ENCODE results near the gene FAM3C.

FAM3C gene

GRCh38 chr7:121307021-121307574 is 89.0 kb downstream of the FAM3C start:
- peaks cover 23% of the 10 kb centered on the region for H3K27me3 ChIP-seq
- no peaks in the 10 kb centered on the region for H3K36me3 ChIP-seq
- H3K4me1 ChIP-seq, result no peaks in the 10 kb centered on the region
- TF ChIP-seq, protein P1, sequence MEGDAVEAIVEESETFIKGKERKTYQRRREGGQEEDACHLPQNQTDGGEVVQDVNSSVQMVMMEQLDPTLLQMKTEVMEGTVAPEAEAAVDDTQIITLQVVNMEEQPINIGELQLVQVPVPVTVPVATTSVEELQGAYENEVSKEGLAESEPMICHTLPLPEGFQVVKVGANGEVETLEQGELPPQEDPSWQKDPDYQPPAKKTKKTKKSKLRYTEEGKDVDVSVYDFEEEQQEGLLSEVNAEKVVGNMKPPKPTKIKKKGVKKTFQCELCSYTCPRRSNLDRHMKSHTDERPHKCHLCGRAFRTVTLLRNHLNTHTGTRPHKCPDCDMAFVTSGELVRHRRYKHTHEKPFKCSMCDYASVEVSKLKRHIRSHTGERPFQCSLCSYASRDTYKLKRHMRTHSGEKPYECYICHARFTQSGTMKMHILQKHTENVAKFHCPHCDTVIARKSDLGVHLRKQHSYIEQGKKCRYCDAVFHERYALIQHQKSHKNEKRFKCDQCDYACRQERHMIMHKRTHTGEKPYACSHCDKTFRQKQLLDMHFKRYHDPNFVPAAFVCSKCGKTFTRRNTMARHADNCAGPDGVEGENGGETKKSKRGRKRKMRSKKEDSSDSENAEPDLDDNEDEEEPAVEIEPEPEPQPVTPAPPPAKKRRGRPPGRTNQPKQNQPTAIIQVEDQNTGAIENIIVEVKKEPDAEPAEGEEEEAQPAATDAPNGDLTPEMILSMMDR (IDR thresholded peaks at IDR 0.05; ENCODE audit: low read depth, low read length), result no peak
- no peak for DNase-seq
- no peak overlapping the region for H3K4me3 ChIP-seq (ENCODE audit: low read depth, low read length)
- H3K9me3 ChIP-seq, result no peaks in the 10 kb centered on the region

- no peaks in the 10 kb centered on the region for H3K36me3 ChIP-seq
- no peaks in the 10 kb centered on the region for H3K9me3 ChIP-seq
- no peak overlapping the region for H3K4me3 ChIP-seq (ENCODE audit: low read depth, low read length)
- DNase-seq, result no peak
- H3K4me1 ChIP-seq, result no peaks in the 10 kb centered on the region
- H3K27me3 ChIP-seq, result peaks cover 23% of the 10 kb centered on the region
- TF ChIP-seq, protein P1 (IDR thresholded peaks at IDR 0.05; ENCODE audit: low read depth, low read length), result no peak
These were observed 89.5 kb downstream of the FAM3C start for GRCh38 chr7:121306565-121306964.

- no peak for DNase-seq
- TF ChIP-seq, protein P1 (IDR thresholded peaks at IDR 0.05; ENCODE audit: low read depth, low read length), result no peak
These were observed 91.0 kb downstream of the FAM3C start for GRCh38 chr7:121305109-121305508.

GRCh38 chr7:121304102-121304658 is 91.9 kb downstream of the FAM3C start:
- Histone ChIP-seq H3K36me3 (no peaks in the 10 kb centered on the region), H3K4me1 (no peaks in the 10 kb centered on the region), H3K27me3 (peaks cover 23% of the 10 kb centered on the region), H3K4me3 (ENCODE audit: low read depth, low read length) (no peak overlapping the region), H3K9me3 (no peaks in the 10 kb centered on the region)
- TF ChIP-seq, protein P1 (IDR thresholded peaks at IDR 0.05; ENCODE audit: low read depth, low read length), result no peak
- no peak for DNase-seq

More at GRCh38 chr7:121305109-121305508, 91.0 kb downstream of the FAM3C start:
- H3K27me3 ChIP-seq, result peaks cover 23% of the 10 kb centered on the region
- no peaks in the 10 kb centered on the region for H3K4me1 ChIP-seq
- H3K9me3 ChIP-seq, result no peaks in the 10 kb centered on the region
- no peaks in the 10 kb centered on the region for H3K36me3 ChIP-seq
- H3K4me3 ChIP-seq (ENCODE audit: low read depth, low read length), result no peak overlapping the region

- H3K36me3 ChIP-seq, result no peaks in the 10 kb centered on the region
- no peaks in the 10 kb centered on the region for H3K9me3 ChIP-seq
- H3K27me3 ChIP-seq, result peaks cover 23% of the 10 kb centered on the region
- DNase-seq, result no peak
- TF ChIP-seq, protein P1 (IDR thresholded peaks at IDR 0.05; ENCODE audit: low read depth, low read length), result no peak
- H3K4me3 ChIP-seq (ENCODE audit: low read depth, low read length), result no peak overlapping the region
- H3K4me1 ChIP-seq, result no peaks in the 10 kb centered on the region
These were observed 92.5 kb downstream of the FAM3C start for GRCh38 chr7:121303422-121304101.

- no peaks in the 10 kb centered on the region for H3K36me3 ChIP-seq
These were observed 93.8 kb downstream of the FAM3C start for GRCh38 chr7:121302214-121302745.

More at GRCh38 chr7:121302214-121302745, 93.8 kb downstream of the FAM3C start:
- Histone ChIP-seq H3K4me1 (no peaks in the 10 kb centered on the region), H3K4me3 (ENCODE audit: low read depth, low read length) (no peak overlapping the region), H3K9me3 (no peaks in the 10 kb centered on the region), H3K27me3 (peaks cover 15% of the 10 kb centered on the region)
- TF ChIP-seq, protein P1 (IDR thresholded peaks at IDR 0.05; ENCODE audit: low read depth, low read length), result no peak
- no peak for DNase-seq

Data from BE2C (cell line).